ENCODE measurements around the gene CDC23.

DNA sequence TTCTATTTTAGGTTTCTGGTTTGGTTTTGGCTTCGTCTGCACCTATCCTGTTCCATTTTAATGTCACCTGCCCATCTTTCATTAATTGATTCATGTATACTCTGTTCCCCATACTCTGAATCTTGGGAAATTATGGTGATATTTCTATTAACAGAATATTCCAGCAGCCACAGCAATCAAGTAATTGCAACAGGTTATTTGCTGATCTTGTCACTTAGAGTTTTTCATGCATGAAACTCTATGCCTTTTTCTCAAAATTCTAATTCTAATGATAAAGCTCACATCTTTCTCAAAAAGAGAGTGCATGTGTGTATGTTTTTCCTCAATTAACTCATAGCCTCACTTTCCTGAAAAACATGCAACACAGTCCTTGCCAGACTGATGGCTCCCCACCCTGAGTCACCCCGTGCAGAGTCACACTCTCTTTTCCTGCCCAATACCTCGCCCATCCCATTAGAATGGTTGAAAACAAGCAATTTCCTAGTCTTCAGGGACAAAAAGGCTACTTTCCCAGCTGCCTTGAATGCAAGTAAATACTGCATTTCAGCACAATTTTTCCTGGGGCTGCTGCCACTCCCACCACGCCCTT, 45.7 kb upstream of the CDC23 start:
- TF ChIP-seq, protein P1, sequence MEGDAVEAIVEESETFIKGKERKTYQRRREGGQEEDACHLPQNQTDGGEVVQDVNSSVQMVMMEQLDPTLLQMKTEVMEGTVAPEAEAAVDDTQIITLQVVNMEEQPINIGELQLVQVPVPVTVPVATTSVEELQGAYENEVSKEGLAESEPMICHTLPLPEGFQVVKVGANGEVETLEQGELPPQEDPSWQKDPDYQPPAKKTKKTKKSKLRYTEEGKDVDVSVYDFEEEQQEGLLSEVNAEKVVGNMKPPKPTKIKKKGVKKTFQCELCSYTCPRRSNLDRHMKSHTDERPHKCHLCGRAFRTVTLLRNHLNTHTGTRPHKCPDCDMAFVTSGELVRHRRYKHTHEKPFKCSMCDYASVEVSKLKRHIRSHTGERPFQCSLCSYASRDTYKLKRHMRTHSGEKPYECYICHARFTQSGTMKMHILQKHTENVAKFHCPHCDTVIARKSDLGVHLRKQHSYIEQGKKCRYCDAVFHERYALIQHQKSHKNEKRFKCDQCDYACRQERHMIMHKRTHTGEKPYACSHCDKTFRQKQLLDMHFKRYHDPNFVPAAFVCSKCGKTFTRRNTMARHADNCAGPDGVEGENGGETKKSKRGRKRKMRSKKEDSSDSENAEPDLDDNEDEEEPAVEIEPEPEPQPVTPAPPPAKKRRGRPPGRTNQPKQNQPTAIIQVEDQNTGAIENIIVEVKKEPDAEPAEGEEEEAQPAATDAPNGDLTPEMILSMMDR (IDR thresholded peaks at IDR 0.05): no peak
- TF ChIP-seq POLR2A (IDR thresholded peaks at IDR 0.05): no peak
